H1 (cell line): ENCODE measurements around the gene DCBLD2. TPM values are rescaled to one million over a fixed set of nuclear protein-coding genes. Genes with fewer than 3 reads are reported as not detected.

ENCODE experiments used
- CTCF ChIA-PET: fragments of 300-600 bp; sonication (Branson Sonifier 250); formaldehyde crosslinking; loops from one replicate; lab custom pipeline; 2021; ENCODE audit not compliant: partially characterized antibody; lab: Charles Lee
- POLR2A ChIA-PET: fragments of 300-600 bp; sonication (Branson Sonifier 250); formaldehyde crosslinking; loops from one replicate; lab custom pipeline; 2021; ENCODE audit warnings: inconsistent platforms; ENCODE audit not compliant: partially characterized antibody; lab: Charles Lee
- DNase-seq, 2 experiments: peaks; one replicate each; pipeline versions ENCODE4 v3.0.0 to v3.0.0-alpha.2; 2010 to 2022; ENCODE audit warnings: low spot score in 2 of 2, low read depth in 1 of 2, mixed read lengths in 1 of 2
- FAIRE-seq: peaks from 2 replicates; lab custom pipeline; 2011; peaks lifted over from hg19 to GRCh38; lab: Jason Lieb, UNC
- H2AFZ ChIP-seq: 2 replicates; pipeline ENCODE4 v1.8.1; 2012; ENCODE audit warnings: low read length, inconsistent platforms
- H2AK5ac ChIP-seq: 2 replicates; pipeline ENCODE4 v1.6.1; 2013; ENCODE audit warnings: low read depth, low read length
- H2BK120ac ChIP-seq: replicated peaks from 2 replicates; pipeline ENCODE3; 2013; ENCODE audit warnings: low read depth, low read length, inconsistent platforms
- H2BK12ac ChIP-seq: 2 replicates; pipeline ENCODE4 v1.6.1; 2013; ENCODE audit warnings: low read depth, low read length
- H2BK15ac ChIP-seq: 2 replicates; pipeline ENCODE4 v1.6.1; 2013; ENCODE audit warnings: low read length
- H2BK20ac ChIP-seq: 2 replicates; pipeline ENCODE4 v1.6.1; 2013; ENCODE audit warnings: low read length
- H2BK5ac ChIP-seq: 2 replicates; pipeline ENCODE4 v1.6.1; 2013; ENCODE audit warnings: low read depth, low read length
- H3K14ac ChIP-seq: 2 replicates; pipeline ENCODE4 v1.6.1; 2013; ENCODE audit warnings: inconsistent platforms; ENCODE audit not compliant: insufficient read length
- H3K18ac ChIP-seq: 2 replicates; pipeline ENCODE4 v1.6.1; 2013; ENCODE audit warnings: low read length; ENCODE audit errors: extremely low read depth
- H3K23ac ChIP-seq: 2 replicates; pipeline ENCODE4 v1.6.1; 2013; ENCODE audit warnings: inconsistent platforms; ENCODE audit not compliant: insufficient read length
- H3K23me2 ChIP-seq: 2 replicates; pipeline ENCODE4 v1.6.1; 2013; ENCODE audit warnings: low read depth, low read length
- H3K27ac ChIP-seq: 2 replicates; pipeline ENCODE4 v1.6.1; 2011; ENCODE audit warnings: low read depth, low read length, inconsistent platforms
- H3K27me3 ChIP-seq, 4 experiments: replicated peaks in 1 of 4; 1 replicate in 1 of 4; 2 replicates in 3 of 4; pipeline versions ENCODE4 v1.6.1 to v1.8.1; 2011 to 2013; ENCODE audit warnings: low read length in 3 of 4, mild to moderate bottlenecking in 3 of 4, inconsistent platforms in 2 of 4, mixed read lengths in 2 of 4, moderate library complexity in 1 of 4; ENCODE audit not compliant: control insufficient read depth in 3 of 4, insufficient read depth in 3 of 4; ENCODE audit errors: extremely low read depth in 1 of 4
- H3K36me3 ChIP-seq, 4 experiments: 2 replicates each; pipeline versions ENCODE4 v1.6.1 to v1.8.1; 2011 to 2013; ENCODE audit warnings: mild to moderate bottlenecking in 4 of 4, low read length in 3 of 4, moderate library complexity in 2 of 4, control low read depth in 1 of 4, inconsistent platforms in 1 of 4; ENCODE audit not compliant: insufficient read depth in 4 of 4, control insufficient read depth in 2 of 4
- H3K4ac ChIP-seq: replicated peaks from 2 replicates; pipeline ENCODE3; 2013; ENCODE audit warnings: low read length, low read depth, mixed read lengths, inconsistent platforms; ENCODE audit not compliant: insufficient read length
- H3K4me1 ChIP-seq, 4 experiments: replicated peaks in 1 of 4; 1 replicate in 1 of 4; 2 replicates in 3 of 4; pipeline versions ENCODE4 v1.6.1 to v1.8.1; 2011 to 2013; ENCODE audit warnings: low read length in 3 of 4, inconsistent platforms in 2 of 4, mixed read lengths in 1 of 4; ENCODE audit not compliant: insufficient read depth in 4 of 4, control insufficient read depth in 3 of 4
- H3K4me2 ChIP-seq, 2 experiments: 2 replicates each; pipeline versions ENCODE4 v1.6.1 to v1.8.1; 2011 to 2013; ENCODE audit warnings: low read depth in 2 of 2, low read length in 2 of 2, control low read depth in 1 of 2, inconsistent platforms in 1 of 2, mild to moderate bottlenecking in 1 of 2; ENCODE audit not compliant: insufficient read depth in 1 of 2
- H3K4me3 ChIP-seq, 4 experiments: fragments of 200-600, 300-600 bp in 1 of 4; sonication (generic), shearing (Covaris generic), sonication (Bioruptor Twin) in 1 of 4; 2 replicates each; pipeline versions ENCODE4 v1.5.1 to v1.8.1; 2011 to 2016; ENCODE audit warnings: low read length in 4 of 4, low read depth in 3 of 4, control low read depth in 2 of 4, inconsistent platforms in 2 of 4, mild to moderate bottlenecking in 2 of 4, mixed read lengths in 1 of 4, moderate library complexity in 1 of 4; ENCODE audit not compliant: insufficient read depth in 2 of 4; ENCODE audit errors: extremely low read depth in 1 of 4
- H3K56ac ChIP-seq: replicated peaks from 2 replicates; pipeline ENCODE3; 2013; ENCODE audit warnings: low read depth, mild to moderate bottlenecking, mixed read lengths, low read length, inconsistent platforms; ENCODE audit not compliant: insufficient read length
- H3K79me1 ChIP-seq: 2 replicates; pipeline ENCODE4 v1.6.1; 2013; ENCODE audit warnings: low read depth, low read length, control low read depth
- H3K79me2 ChIP-seq, 2 experiments: 2 replicates each; pipeline versions ENCODE4 v1.6.1 to v1.8.1; 2012 to 2013; ENCODE audit warnings: low read length in 2 of 2, mild to moderate bottlenecking in 2 of 2, inconsistent platforms in 1 of 2; ENCODE audit not compliant: insufficient read depth in 2 of 2, control insufficient read depth in 1 of 2
- H3K9ac ChIP-seq, 4 experiments: replicated peaks in 1 of 4; 1 replicate in 1 of 4; 2 replicates in 3 of 4; pipeline versions ENCODE4 v1.6.1 to v1.8.1; 2011 to 2013; ENCODE audit warnings: low read depth in 3 of 4, low read length in 3 of 4, control low read depth in 2 of 4, mild to moderate bottlenecking in 2 of 4, moderate library complexity in 2 of 4, inconsistent platforms in 1 of 4; ENCODE audit errors: extremely low read depth in 1 of 4
- H3K9me3 ChIP-seq, 2 experiments: 2 replicates each; pipeline versions ENCODE4 v1.6.1 to v1.8.1; 2012 to 2013; ENCODE audit warnings: mild to moderate bottlenecking in 2 of 2, moderate library complexity in 2 of 2, control low read depth in 1 of 2, inconsistent platforms in 1 of 2, low read depth in 1 of 2, low read length in 1 of 2, mixed read lengths in 1 of 2; ENCODE audit not compliant: insufficient read depth in 2 of 2
- H4K20me1 ChIP-seq, 2 experiments: replicated peaks in 1 of 2; 2 replicates each; pipeline versions ENCODE3 to v1.8.1; 2011 to 2013; ENCODE audit warnings: inconsistent platforms in 2 of 2, low read length in 2 of 2, mild to moderate bottlenecking in 1 of 2; ENCODE audit not compliant: insufficient read depth in 2 of 2, control insufficient read depth in 1 of 2
- H4K5ac ChIP-seq: 2 replicates; pipeline ENCODE4 v1.6.1; 2013; ENCODE audit warnings: low read length, low read depth, mixed read lengths, inconsistent platforms; ENCODE audit not compliant: insufficient read length
- H4K8ac ChIP-seq: 2 replicates; pipeline ENCODE4 v1.8.0; 2013; ENCODE audit warnings: mild to moderate bottlenecking, moderate library complexity, low read length, inconsistent platforms; ENCODE audit not compliant: insufficient read depth; ENCODE audit errors: extremely low read depth
- H4K91ac ChIP-seq: replicated peaks from 2 replicates; pipeline ENCODE3; 2013; ENCODE audit warnings: low read length, mixed read lengths, inconsistent platforms; ENCODE audit not compliant: insufficient read length
- BCL11A ChIP-seq, 2 experiments: IDR thresholded peaks; one replicate each; pipeline ENCODE4 v1.6.1; 2011; ENCODE audit warnings: low read depth in 2 of 2, low read length in 2 of 2, mild to moderate bottlenecking in 2 of 2
- HDAC6 ChIP-seq: IDR thresholded peaks from one replicate; pipeline ENCODE4 v1.7.1; 2012; ENCODE audit warnings: low read depth, mild to moderate bottlenecking, inconsistent platforms, low read length, moderate library complexity
- RBBP5 ChIP-seq: IDR thresholded peaks from 2 replicates; pipeline ENCODE4 v1.7.1; 2012; ENCODE audit warnings: low read depth, mild to moderate bottlenecking, inconsistent platforms, low read length, moderate library complexity, borderline replicate concordance
- RNF2 ChIP-seq: fragments of 200-900, 300-1000 bp; sonication (generic); IDR thresholded peaks from 2 replicates; pipeline ENCODE4 v1.7.1; 2016; ENCODE audit warnings: borderline replicate concordance, low read depth, mild to moderate bottlenecking, antibody characterized with exemption, low read length; ENCODE audit not compliant: poor library complexity, severe bottlenecking; ENCODE audit errors: missing control alignments
- WGBS, 2 experiments: shearing (Covaris generic) in 1 of 2; methylation state at CpG; one replicate each; pipeline versions ENCODE4 v1.1.6 to v1.1.7; 2013 to 2015; ENCODE audit warnings: low lambda C conversion rate in 2 of 2, mixed read lengths in 2 of 2, inconsistent platforms in 1 of 2, low coverage in 1 of 2, missing lambda C conversion rate in 1 of 2; ENCODE audit not compliant: insufficient replicate concordance in 2 of 2, insufficient coverage in 1 of 2, insufficient read length in 1 of 2; ENCODE audit errors: extremely low coverage in 1 of 2, missing lambda C conversion rate in 1 of 2; 5-methylcytosine and 5-hydroxymethylcytosine counted together
- polyA plus RNA-seq, 7 experiments: library from polyadenylated mRNA; depleted of rRNA in 3 of 7; stranded (reverse) in 5 of 7; unstranded in 2 of 7; fragments of >200 nt in 5 of 7; fragments of 200-250 nt in 2 of 7; gene quantifications; 1 replicate in 5 of 7; 2 replicates in 1 of 7; 4 replicates in 1 of 7; pipeline versions ENCODE4 v1.2.1 to v1.2.3, GENCODE V29; 2011 to 2013; ENCODE audit warnings: missing spikeins in 2 of 7, mixed read lengths in 2 of 7
- total RNA-seq: library from RNA; stranded (reverse); fragmentation: NEBNext Ultra II Directional; extraction: Animal tissue kit (Norgen Biotek cat#: 25700); gene quantifications from 2 replicates; pipeline ENCODE4 v1.2.1, GENCODE V29; 2021
- TF ChIP-seq, protein P1 (sequence below): IDR thresholded peaks from 2 replicates; pipeline ENCODE4 v1.6.1; 2011; ENCODE audit warnings: low read depth, mild to moderate bottlenecking, low read length; ENCODE audit not compliant: insufficient read depth

DCBLD2 gene
- total and polyA plus RNA-seq, 2 of the 8 experiments (the other 6 are each of a cell fraction or from before 2014, with no cell fraction given), result 19.6 to 63.8 TPM

DNA sequence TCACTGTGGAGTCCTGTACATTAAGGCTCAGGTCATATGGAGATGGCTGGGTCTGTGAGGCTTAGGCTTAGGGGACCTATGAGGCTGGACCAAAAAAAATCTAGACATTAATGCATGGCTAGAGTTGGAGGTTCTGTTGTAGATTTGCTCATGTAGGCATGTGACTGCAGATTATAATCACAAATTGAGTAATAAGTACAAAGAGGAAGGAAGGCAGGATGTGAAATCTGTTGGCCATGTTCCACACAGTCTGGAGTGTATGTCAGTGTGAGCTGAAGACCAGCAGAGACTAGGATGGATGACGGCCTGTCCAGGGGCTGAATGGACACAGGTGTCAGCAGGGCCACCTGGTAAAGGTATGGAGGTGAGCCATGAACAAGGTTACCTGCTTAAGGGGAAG lies 138.4 kb downstream of the DCBLD2 start, which contains the start of gene ST3GAL6:
TSS of gene ST3GAL6 (plus strand) at position 265 of the 400 bp plus-strand sequence. CDS start 5,101 bp downstream, outside the sequence.
- Histone ChIP-seq H2BK15ac (no peak within 1 kb of the TSS), H2AFZ (no peak within 1 kb of the TSS), H3K4me2 (no peak within 1 kb of the TSS), H4K20me1 (no peaks in the 10 kb centered on the region), H3K4me3 (no peak within 1 kb of the TSS), H2BK20ac (0 out of 2 replicates have a peak within 1 kb of the TSS, but pooled peaks have one; percentile 27), H3K23me2 (no peaks in the 10 kb centered on the region), H3K9me3 (no peaks in the 10 kb centered on the region), H3K27me3 (no peaks in the 10 kb centered on the region), H3K14ac (no peak within 1 kb of the TSS), H3K18ac (no peak within 1 kb of the TSS), H4K8ac (no peak within 1 kb of the TSS), H2AK5ac (no peak within 1 kb of the TSS), H3K4ac (no peak within 1 kb of the TSS), H3K9ac (no peak within 1 kb of the TSS), H2BK5ac (no peak within 1 kb of the TSS), H3K56ac (no peak within 1 kb of the TSS), H4K5ac (no peak within 1 kb of the TSS), H4K91ac (no peak within 1 kb of the TSS), H2BK120ac (no peak within 1 kb of the TSS), H3K79me2 (no peaks in the 10 kb centered on the region), H2BK12ac (no peak within 1 kb of the TSS), H3K27ac (no peak within 1 kb of the TSS), H3K23ac (no peak within 1 kb of the TSS), H3K4me1 (peaks cover 0 to 4% (median 0%) of the 10 kb centered on the region in 4 experiments; a peak in 1 of 7 replicates), H3K79me1 (no peaks in the 10 kb centered on the region), H3K36me3 (no peaks in the 10 kb centered on the region)
- no peak for TF ChIP-seq RBBP5
- TF ChIP-seq, protein P1, sequence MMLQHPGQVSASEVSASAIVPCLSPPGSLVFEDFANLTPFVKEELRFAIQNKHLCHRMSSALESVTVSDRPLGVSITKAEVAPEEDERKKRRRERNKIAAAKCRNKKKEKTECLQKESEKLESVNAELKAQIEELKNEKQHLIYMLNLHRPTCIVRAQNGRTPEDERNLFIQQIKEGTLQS, result no peak
- no peak for TF ChIP-seq RNF2
- no peak for TF ChIP-seq BCL11A (IDR thresholded peaks at IDR 0.05; ENCODE audit: low read depth in 2 of 2, low read length in 2 of 2)
- TF ChIP-seq HDAC6, result no peak
- ChIA-PET POLR2A (interaction anchor here (1.5 kb wide), 1 partner anchor 22 kb away, joined by 3 read pairs; no protein-coding TSS in a partner anchor), CTCF (interaction anchor here (1.7 kb wide), 1 partner anchor 160 kb away, joined by 4 read pairs; no protein-coding TSS in a partner anchor)
- FAIRE-seq, result no peak
- WGBS, 2 experiments, result 79% methylated on average over 1 of the region's 1 CpG; no CpG with 5 or more reads in 1 of the 2 experiments
- DNase-seq, result no peak
